DND-41 (cell line): Measurements from ENCODE around the gene RACGAP1.

Experiments used
- ATAC-seq: fragments of 200-7000 bp; cut with Tn5 transposase; 3 replicates; pipeline ENCODE4 v1.9.1; 2021; ENCODE audit warnings: low read depth; ENCODE audit not compliant: insufficient read depth
- DNase-seq: peaks from one replicate; pipeline ENCODE4 v3.0.0-alpha.2; 2020
- H2AFZ ChIP-seq: 2 replicates; pipeline ENCODE4 v1.6.0; 2012; ENCODE audit warnings: low read depth, low read length
- H3K27ac ChIP-seq: 2 replicates; pipeline ENCODE4 v1.5.1; 2012; ENCODE audit warnings: low read length, inconsistent platforms
- H3K27me3 ChIP-seq: fragments of 200-600 bp; sonication (generic); 2 replicates; pipeline ENCODE4 v1.6.0; 2012; ENCODE audit warnings: low read length, mild to moderate bottlenecking, inconsistent platforms; ENCODE audit not compliant: insufficient read depth, poor library complexity
- H3K36me3 ChIP-seq: 2 replicates; pipeline ENCODE4 v1.5.1; 2012; ENCODE audit warnings: low read length, inconsistent platforms; ENCODE audit not compliant: insufficient read depth
- H3K4me1 ChIP-seq: 2 replicates; pipeline ENCODE4 v1.5.1; 2012; ENCODE audit warnings: mild to moderate bottlenecking, low read length; ENCODE audit not compliant: insufficient read depth
- H3K4me2 ChIP-seq: 2 replicates; pipeline ENCODE4 v1.6.0; 2012; ENCODE audit warnings: mild to moderate bottlenecking, moderate library complexity, low read length, inconsistent platforms; ENCODE audit not compliant: insufficient read depth
- H3K4me3 ChIP-seq, 2 experiments: fragments of 200-600 bp in 1 of 2; shearing (Covaris generic) in 1 of 2; 2 replicates each; pipeline ENCODE4 v1.5.1; 2012 to 2016; ENCODE audit warnings: inconsistent platforms in 2 of 2, low read length in 2 of 2, mild to moderate bottlenecking in 2 of 2, low read depth in 1 of 2, moderate library complexity in 1 of 2
- H3K79me2 ChIP-seq: 2 replicates; pipeline ENCODE4 v1.6.0; 2012; ENCODE audit warnings: low read length, inconsistent platforms; ENCODE audit not compliant: insufficient read depth
- H3K9ac ChIP-seq: 2 replicates; pipeline ENCODE4 v1.6.0; 2012; ENCODE audit warnings: low read depth, mild to moderate bottlenecking, inconsistent platforms, low read length, moderate library complexity
- H3K9me3 ChIP-seq: 2 replicates; pipeline ENCODE4 v1.5.1; 2012; ENCODE audit warnings: low read length, moderate library complexity, mild to moderate bottlenecking, inconsistent platforms; ENCODE audit not compliant: insufficient read depth, severe bottlenecking
- H4K20me1 ChIP-seq: 2 replicates; pipeline ENCODE4 v1.6.0; 2012; ENCODE audit warnings: low read length; ENCODE audit not compliant: insufficient read depth
- EZH2 ChIP-seq: IDR thresholded peaks from 3 replicates; pipeline ENCODE4 v1.6.1; 2012; ENCODE audit warnings: borderline replicate concordance, low read depth, mild to moderate bottlenecking, moderate library complexity, low read length, inconsistent platforms; ENCODE audit not compliant: severe bottlenecking
- TF ChIP-seq, protein P1 (sequence below): IDR thresholded peaks from 2 replicates; pipeline ENCODE4 v1.5.1; 2012; ENCODE audit warnings: borderline replicate concordance, low read length, moderate library complexity, mild to moderate bottlenecking; ENCODE audit not compliant: poor library complexity, severe bottlenecking; ENCODE audit errors: extremely low read depth

The RACGAP1 gene

DNA sequence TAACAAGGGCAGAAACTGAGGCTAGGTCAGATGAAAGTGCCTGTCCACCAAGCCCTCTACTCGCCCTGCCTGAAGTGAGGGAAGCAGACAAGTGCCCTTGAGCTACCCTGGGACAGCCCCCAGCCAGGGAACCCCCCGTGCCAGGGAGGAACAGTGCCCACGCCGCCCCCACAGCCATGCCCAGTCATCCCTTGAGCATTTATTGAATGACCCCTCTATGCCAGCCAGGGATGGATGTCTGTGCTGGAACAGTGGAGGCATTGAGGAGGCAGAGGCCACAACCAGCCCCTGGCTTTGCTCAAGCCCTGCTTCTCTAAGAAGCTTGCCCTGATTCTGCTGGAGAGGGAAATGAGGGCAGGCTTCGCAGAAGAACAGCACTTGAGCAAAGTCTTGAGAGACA is 56.3 kb downstream of the RACGAP1 start:
- peaks cover 14% of the 10 kb centered on the region for H3K4me1 ChIP-seq

DNA sequence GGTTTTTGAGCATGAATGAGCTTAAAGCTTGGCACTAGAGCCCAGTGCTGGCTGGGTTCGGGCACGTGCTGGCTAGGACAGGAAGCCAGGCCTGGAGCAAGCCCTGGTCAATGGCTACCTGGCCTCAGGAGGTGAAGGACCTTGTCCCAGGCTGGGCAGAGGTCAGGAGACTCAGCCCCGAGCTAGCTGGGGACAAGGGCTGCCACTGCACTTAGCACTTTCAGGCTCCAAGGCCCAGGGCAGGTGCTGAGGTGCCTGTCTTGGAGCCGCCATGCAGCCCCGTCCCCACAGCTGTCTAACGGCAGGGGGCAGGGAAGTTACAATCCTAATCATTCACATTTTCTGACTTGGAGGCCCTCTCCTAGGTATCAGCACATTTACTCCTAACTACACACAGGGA is 56.8 kb downstream of the RACGAP1 start:
- H2AFZ ChIP-seq = no peak overlapping the region
- H3K36me3 ChIP-seq = no peaks in the 10 kb centered on the region
- H3K79me2 ChIP-seq = no peaks in the 10 kb centered on the region
- no peaks in the 10 kb centered on the region for H3K9me3 ChIP-seq
- peaks cover 43% of the 10 kb centered on the region for H3K27me3 ChIP-seq
- peaks cover 14% of the 10 kb centered on the region for H4K20me1 ChIP-seq
- H3K27ac ChIP-seq = no peak overlapping the region
- DNase-seq (no peak), ATAC-seq (no peak)
- TF ChIP-seq EZH2 = no peak
- TF ChIP-seq, protein P1, sequence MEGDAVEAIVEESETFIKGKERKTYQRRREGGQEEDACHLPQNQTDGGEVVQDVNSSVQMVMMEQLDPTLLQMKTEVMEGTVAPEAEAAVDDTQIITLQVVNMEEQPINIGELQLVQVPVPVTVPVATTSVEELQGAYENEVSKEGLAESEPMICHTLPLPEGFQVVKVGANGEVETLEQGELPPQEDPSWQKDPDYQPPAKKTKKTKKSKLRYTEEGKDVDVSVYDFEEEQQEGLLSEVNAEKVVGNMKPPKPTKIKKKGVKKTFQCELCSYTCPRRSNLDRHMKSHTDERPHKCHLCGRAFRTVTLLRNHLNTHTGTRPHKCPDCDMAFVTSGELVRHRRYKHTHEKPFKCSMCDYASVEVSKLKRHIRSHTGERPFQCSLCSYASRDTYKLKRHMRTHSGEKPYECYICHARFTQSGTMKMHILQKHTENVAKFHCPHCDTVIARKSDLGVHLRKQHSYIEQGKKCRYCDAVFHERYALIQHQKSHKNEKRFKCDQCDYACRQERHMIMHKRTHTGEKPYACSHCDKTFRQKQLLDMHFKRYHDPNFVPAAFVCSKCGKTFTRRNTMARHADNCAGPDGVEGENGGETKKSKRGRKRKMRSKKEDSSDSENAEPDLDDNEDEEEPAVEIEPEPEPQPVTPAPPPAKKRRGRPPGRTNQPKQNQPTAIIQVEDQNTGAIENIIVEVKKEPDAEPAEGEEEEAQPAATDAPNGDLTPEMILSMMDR = no peak
- peaks cover 14% of the 10 kb centered on the region for H3K4me1 ChIP-seq
- H3K4me3 ChIP-seq = no peak overlapping the region
- H3K9ac ChIP-seq = no peak overlapping the region
- H3K4me2 ChIP-seq = no peak overlapping the region

More for the DNA sequence above, 56.3 kb downstream of the RACGAP1 start:
- no peaks in the 10 kb centered on the region for H3K79me2 ChIP-seq
- no peak for TF ChIP-seq EZH2
- TF ChIP-seq, protein P1 = no peak
- no peaks in the 10 kb centered on the region for H3K36me3 ChIP-seq
- no peak for ATAC-seq
- H3K27me3 ChIP-seq = peaks cover 43% of the 10 kb centered on the region
- H3K27ac ChIP-seq = no peak overlapping the region
- H2AFZ ChIP-seq = no peak overlapping the region
- no peak overlapping the region for H3K4me3 ChIP-seq
- no peaks in the 10 kb centered on the region for H3K9me3 ChIP-seq
- no peak overlapping the region for H3K9ac ChIP-seq
- H3K4me2 ChIP-seq = no peak overlapping the region
- DNase-seq = no peak
- H4K20me1 ChIP-seq = peaks cover 14% of the 10 kb centered on the region

DNA sequence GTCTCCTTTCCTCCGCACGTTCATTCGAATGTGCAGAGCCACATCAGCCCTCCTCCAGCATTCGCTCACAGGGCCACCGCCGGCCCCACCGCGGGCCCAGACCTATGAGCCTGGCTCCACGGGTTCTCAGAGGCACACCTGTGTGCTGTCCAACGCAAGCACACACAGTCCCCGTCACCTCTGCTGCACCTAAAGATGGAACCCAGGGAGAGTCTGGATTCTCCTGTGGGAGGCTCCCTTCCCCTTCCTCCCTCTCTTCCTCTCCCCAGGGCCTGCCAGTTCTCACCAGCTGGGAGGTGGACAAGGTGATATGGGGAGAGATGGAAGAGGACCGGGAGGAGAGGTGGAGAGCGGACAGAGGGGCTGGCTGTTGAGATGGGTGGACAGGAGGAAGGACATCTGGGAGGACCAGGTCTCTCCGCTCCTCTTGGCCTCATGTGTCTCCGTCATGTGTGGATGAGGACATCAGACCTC is 57.5 kb downstream of the RACGAP1 start:
- Histone ChIP-seq H3K9me3 (no peaks in the 10 kb centered on the region), H3K36me3 (no peaks in the 10 kb centered on the region), H3K4me2 (peak overlapping the region; percentile 65), H3K4me1 (peaks cover 14% of the 10 kb centered on the region), H3K4me3 (peak overlapping the region in 1 of 2 experiments; percentile 48; a peak in 2 of 4 replicates), H3K79me2 (no peaks in the 10 kb centered on the region), H3K9ac (peak overlapping the region; percentile 32; the same call in 1 of the 2 replicates), H4K20me1 (peaks cover 10% of the 10 kb centered on the region), H3K27ac (no peak overlapping the region), H3K27me3 (peaks cover 43% of the 10 kb centered on the region), H2AFZ (peak overlapping the region; percentile 70)
- ATAC-seq (no peak), DNase-seq (no peak)
- no peak for TF ChIP-seq EZH2
- TF ChIP-seq, protein P1 = no peak
